Stimulated activated CD8-positive, alpha-beta memory T cell treated with anti-CD3 and anti-CD28 coated beads, Interleukin-15, amount 100 ng/mL, for 1 hour (primary cell): ENCODE measurements around the gene PIGU.
"Not testable (repeated sequence)": the region's sequence is repeated elsewhere in the genome, so short reads cannot be mapped to it uniquely, and the experiment has no call there.

ENCODE experiments used
- DNase-seq: peaks from one replicate; pipeline ENCODE4 v3.0.0-alpha.2; 2020; ENCODE audit warnings: low read depth

PIGU gene

DNA sequence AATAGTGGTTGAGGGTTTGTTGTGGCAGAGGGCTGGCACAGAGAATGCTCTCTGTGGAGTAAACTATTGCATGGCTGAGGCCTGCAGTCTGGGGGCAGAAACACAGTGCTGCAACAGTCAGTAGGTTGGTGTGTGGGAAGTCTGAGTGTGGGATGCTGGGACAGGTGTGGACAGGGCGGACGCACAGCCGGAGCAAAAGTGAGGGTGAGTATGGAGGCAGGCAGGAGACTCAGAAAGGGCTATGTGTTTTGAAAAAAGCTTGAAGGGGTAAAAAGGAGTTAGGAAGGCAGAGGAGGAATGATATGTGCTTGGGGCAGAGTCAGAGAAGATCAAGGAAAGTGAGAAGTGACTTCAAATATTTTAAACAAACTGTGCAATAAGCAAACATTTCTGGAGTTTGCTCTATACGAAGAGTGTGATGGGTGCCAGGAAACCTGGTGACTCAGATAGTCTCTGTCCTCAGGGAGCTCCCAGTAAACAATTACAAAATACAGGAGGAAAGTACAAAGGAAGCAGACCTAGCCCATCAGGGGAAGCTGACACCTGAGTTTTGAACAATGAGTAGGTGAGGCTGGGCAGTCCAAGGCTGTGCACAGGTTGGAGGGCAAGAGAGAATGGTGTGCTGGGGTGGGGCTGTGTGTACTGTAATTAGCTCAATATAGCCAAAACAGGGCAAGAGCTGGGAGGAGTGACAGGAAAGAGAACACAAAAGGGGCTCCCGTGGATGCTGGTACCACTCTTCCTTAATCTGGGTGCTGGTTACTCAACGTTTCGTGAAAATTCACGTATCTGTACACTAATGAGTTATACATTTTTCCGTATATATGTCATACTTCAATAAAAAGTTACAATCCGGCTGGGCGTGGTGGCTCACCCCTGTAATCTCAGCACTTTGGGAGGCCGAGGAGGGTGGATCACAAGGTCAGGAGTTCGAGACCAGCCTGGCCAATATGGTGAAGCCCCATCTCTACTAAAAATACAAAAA, 55.2 kb downstream of the PIGU start:
- no peak for DNase-seq

DNA sequence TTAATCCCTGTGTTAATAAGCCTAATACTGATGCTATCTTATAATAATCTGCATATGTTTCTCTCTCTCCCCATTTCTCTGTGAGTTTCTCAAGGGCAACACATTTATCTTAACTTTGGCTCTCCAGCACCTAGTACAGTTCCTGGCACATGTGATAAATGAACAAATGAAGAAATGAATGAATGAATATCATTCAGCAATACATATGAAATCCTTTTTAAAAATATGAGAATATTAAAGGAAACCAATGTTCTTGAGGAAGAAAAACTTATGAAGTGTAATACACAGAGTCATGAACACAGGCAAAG, 55.9 kb downstream of the PIGU start:
- no peak for DNase-seq

GRCh38 chr20:34618676-34619075, 58.2 kb downstream of the PIGU start:
- no peak for DNase-seq

- DNase-seq, result not testable (repeated sequence)
These were observed 60.0 kb downstream of the PIGU start for GRCh38 chr20:34616913-34617312.

- no peak for DNase-seq
These were observed 61.4 kb downstream of the PIGU start for GRCh38 chr20:34615477-34615876.

DNA sequence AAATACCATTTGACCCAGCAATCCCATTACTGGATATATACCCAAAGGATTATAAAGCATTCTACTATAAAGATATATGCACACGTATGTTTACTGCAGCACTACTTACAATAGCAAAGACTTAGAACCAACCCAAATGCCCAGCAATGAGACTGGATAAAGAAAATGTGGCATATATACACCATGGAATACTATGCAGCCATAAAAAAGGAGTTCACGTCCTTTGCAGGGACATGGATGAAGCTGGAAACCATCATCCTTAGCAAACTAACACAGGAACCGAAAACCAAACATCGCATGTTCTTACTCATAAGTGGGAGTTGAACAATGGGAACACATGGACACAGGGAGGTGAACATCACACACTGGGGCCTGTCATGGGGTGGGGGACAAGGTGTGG, 64.9 kb downstream of the PIGU start:
- not testable (repeated sequence) for DNase-seq

DNA sequence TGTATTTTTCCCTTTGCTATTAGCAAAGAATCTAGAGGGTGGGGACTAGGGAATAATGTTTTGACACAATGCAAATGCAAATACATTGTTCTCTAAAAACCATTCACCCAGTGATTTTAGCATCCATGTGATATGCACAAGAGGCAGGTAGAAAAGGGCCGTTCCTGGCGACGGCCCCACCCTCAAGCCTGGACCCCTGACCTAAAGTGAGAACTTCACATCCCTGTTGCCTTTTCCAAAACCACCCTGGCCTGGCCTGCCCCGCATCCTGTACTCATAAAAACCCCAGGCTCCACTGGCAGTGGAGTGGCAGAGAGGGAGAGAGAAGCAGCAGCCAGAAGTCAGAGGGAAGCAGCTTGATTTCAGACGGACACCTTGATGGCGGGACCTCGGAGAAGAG, 69.8 kb downstream of the PIGU start:
- no peak for DNase-seq

GRCh38 chr20:34604980-34605788, 71.7 kb downstream of the PIGU start:
- DNase-seq, result no peak

- DNase-seq, result no peak
These were observed 75.8 kb downstream of the PIGU start for GRCh38 chr20:34600892-34601653.

DNA sequence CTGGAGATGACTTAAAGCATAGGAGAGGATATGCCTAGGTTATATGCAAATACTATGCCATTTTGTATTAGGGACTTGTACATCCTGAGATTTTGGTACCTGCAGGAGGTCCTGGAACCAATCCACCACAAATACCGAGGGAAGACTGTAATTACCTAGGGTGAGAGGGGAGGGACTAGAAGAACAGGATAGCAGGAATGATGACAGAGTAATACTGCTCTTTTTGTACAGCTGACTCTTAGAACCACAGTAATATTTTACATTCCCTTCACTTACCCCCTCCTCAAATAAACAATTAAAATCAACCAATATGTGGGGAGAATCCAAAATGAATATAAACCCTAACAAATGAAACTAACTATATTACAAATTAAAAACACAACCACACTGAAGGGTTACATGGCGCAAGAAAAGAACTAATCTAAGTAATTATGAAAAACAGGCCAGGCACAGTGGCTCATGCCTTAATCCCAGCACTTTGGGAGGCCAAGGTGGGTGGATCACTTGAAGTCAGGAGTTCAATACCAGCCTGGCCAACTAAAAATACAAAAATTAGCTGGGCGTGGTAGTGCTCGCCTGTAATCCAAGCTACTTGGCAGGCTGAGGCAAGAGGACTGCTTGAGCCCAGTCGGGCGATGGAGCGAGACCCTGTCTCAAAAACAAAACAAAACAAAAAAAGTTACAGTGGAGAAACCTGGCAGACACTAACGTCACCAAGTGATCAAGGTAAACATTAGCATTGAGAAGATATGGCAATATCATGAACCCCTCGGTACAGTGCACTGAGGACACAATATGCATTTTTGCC, 81.3 kb downstream of the PIGU start:
- DNase-seq, result no peak

DNA sequence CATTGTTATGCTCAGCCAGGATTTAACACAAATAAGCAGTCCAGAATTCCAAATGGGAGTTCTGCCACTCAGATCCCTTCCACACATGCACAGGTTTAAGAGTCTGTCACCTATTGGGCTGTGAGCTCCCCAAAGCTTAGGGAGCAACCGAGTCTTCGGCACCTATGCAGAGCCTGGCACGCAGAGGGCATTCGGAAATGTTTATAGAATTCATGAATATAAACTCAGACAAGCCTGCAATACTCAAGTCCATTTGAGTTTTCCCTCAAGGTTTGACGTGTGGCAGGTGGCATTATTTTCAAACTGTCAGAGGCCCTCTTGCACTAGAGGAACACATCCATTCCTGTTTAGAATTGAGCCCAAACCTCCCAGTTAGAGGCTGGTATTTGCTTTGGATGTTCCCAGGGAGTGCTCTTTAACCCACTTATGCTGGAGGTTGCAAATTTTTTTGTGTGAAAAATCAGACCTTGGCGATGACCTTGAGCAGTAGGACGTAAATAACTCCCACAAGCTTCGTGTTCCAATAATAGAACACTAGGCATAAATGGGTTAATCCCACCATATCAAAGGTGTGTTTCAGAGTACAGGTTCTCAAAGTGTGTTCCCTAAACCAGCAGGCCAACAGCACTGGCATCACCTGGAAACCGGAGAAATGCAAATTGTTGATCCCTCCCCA, 90.3 kb downstream of the PIGU start:
- DNase-seq, result no peak

DNA sequence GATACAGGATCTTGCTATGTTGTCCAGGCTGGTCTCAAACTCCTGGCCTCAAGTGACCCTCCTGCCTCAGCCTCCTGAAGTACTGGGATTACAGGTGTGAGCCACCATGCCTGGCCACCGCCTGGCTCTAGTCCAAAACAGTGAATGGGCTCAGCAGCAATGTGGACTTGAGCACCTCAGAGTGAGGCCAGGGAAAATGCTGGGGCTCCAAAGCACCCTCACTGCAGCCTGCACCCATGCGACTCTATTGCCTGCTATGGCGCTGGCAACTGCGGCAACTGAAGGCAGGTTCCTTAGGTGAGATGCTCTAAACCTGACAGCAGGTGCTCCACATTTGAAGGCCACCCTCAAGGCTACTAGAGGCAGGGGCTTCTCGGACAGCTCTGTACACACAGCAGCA, 91.9 kb downstream of the PIGU start:
- no peak for DNase-seq

GRCh38 chr20:34583544-34583943, 93.3 kb downstream of the PIGU start:
- no peak for DNase-seq

DNA sequence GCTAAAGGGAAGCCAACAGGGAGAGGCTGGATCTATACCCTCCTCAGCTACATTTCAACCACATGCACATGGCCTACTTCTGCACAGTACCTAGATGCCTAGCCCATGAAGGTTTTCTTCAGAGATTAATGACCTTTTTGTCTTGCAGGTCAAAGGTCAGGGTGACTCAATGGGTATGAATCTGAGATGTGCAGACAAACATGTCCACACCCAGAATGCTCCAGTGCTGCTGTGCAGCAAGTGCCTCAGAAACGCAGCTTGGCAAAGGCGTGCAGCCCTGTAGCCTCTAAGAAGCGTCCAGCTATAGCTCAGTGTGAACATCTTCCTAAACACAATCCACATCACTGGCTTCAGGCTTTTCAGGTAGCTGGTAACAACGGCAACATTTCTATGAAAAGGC, 94.0 kb downstream of the PIGU start:
- no peak for DNase-seq

- no peak for DNase-seq
These were observed 94.7 kb downstream of the PIGU start for GRCh38 chr20:34582221-34582620.

DNA sequence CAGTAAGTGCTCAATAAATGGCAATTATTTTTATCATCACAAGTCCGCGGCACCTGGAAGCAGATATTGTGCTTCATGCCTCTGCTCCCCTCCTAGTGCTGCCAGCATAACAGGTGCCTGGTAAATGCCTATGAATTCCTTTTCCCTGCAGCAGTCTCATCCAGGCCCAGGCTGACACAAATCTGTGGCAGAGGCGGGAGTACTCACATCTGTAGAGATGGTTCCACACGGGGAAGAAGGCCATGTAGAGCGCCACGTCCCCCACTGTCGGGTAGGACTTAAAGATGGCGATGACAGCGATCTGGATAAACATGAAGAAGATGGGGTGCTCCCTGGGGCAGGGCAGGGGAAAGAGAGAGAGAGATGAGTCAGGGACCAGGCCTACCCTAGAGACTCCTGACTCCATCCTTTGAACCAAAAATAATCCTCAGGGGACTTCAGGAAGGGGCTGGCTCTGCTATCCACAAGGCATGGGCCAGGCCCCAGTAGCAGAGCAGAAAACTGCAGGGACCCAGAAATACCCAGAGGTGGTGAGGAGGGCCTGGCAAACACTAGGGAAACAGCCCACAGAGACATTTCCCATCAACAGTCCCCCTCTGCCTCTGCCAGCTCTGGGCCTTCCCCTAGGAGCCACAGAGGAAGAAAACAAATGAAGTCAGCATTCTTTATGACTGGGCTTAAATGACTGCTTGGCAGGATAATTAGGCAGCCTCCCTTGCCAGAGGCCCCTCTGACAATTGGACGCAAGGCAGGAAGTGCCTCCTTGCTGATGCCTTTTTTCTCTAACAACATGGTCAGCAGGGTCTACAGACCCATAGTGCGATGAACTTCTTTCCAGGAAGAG, 95.3 kb downstream of the PIGU start:
- no peak for DNase-seq

GRCh38 chr20:34579979-34580940, 96.6 kb downstream of the PIGU start:
- DNase-seq, result no peak

GRCh38 chr20:34579191-34579978, 97.5 kb downstream of the PIGU start:
- no peak for DNase-seq
